Measurements from ENCODE around the gene SNX20. TPM values are rescaled to one million over a fixed set of nuclear protein-coding genes. Genes with fewer than 3 reads are reported as not detected.

Gene SNX20
- total and polyA plus RNA-seq, 2 of the 13 experiments (the other 11 are each of a cell fraction or from before 2014, with no cell fraction given): not detected

- TF ChIP-seq ZUFSP (CRISPR knock-in tag; IDR thresholded peaks at IDR 0.05; ENCODE audit: borderline replicate concordance) (no peak), TEAD2 (CRISPR knock-in tag; IDR thresholded peaks at IDR 0.05) (no peak), KAT8 (CRISPR knock-in tag; IDR thresholded peaks at IDR 0.05) (0 out of 2 replicates have a peak, but pooled peaks have one; percentile 27), ZNF691 (CRISPR knock-in tag; IDR thresholded peaks at IDR 0.05; ENCODE audit: borderline replicate concordance, low read depth) (no peak), ZBTB40 (IDR thresholded peaks at IDR 0.05) (no peak), ZBTB40 (CRISPR knock-in tag; IDR thresholded peaks at IDR 0.05) (no peak), ATF7 (IDR thresholded peaks at IDR 0.05) (no peak), ATF7 (CRISPR knock-in tag; IDR thresholded peaks at IDR 0.05) (no peak), POLR2G (IDR thresholded peaks at IDR 0.05; ENCODE audit: low read depth, low read length) (no peak), ZNF10 (CRISPR knock-in tag; IDR thresholded peaks at IDR 0.05; ENCODE audit: borderline replicate concordance, low read depth) (no peak), SAFB2 (CRISPR knock-in tag; IDR thresholded peaks at IDR 0.05; ENCODE audit: borderline replicate concordance, low read depth) (no peak), AGO2 (optimal IDR thresholded peaks at IDR 0.05; ENCODE audit: low read depth, low read length) (no peak), GABPB1 (CRISPR knock-in tag; IDR thresholded peaks at IDR 0.05) (peak; percentile 43; the same call in 1 of the 2 replicates), PPARG (CRISPR knock-in tag; conservative IDR thresholded peaks at IDR 0.05) (no peak)
- TF ChIP-seq, protein P1, sequence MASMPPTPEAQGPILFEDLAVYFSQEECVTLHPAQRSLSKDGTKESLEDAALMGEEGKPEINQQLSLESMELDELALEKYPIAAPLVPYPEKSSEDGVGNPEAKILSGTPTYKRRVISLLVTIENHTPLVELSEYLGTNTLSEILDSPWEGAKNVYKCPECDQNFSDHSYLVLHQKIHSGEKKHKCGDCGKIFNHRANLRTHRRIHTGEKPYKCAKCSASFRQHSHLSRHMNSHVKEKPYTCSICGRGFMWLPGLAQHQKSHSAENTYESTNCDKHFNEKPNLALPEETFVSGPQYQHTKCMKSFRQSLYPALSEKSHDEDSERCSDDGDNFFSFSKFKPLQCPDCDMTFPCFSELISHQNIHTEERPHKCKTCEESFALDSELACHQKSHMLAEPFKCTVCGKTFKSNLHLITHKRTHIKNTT (CRISPR knock-in tag; IDR thresholded peaks at IDR 0.05): no peak
- TF ChIP-seq, protein P2, sequence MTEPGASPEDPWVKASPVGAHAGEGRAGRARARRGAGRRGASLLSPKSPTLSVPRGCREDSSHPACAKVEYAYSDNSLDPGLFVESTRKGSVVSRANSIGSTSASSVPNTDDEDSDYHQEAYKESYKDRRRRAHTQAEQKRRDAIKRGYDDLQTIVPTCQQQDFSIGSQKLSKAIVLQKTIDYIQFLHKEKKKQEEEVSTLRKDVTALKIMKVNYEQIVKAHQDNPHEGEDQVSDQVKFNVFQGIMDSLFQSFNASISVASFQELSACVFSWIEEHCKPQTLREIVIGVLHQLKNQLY (CRISPR knock-in tag; IDR thresholded peaks at IDR 0.05): no peak
Measured at GRCh38 chr16:50699326-50700159, 18.4 kb upstream of the SNX20 start (continued).

Data from HepG2 (cell line).